ENCODE data around the gene STOX2.

GRCh38 chr4:183915976-183916375 is 10.9 kb downstream of the STOX2 start:
- TF ChIP-seq CTCF (IDR thresholded peaks at IDR 0.05), result no peak
- TF ChIP-seq POLR2A (IDR thresholded peaks at IDR 0.05), result no peak
